ENCODE measurements around the gene STXBP2. TPM values are rescaled to one million over a fixed set of nuclear protein-coding genes. Genes with fewer than 3 reads are reported as not detected.

The STXBP2 gene
- total RNA-seq, 1 donor: 9.9 TPM

GRCh38 chr19:7645163-7645562, 8.3 kb downstream of the STXBP2 start:
- TF ChIP-seq CTCF (IDR thresholded peaks at IDR 0.05; ENCODE audit: insufficient read depth, low read depth, low read length): no peak
- DNase-seq (ENCODE audit: low read depth): no peak

GRCh38 chr19:7645656-7646425, 8.9 kb downstream of the STXBP2 start:
- no peak for DNase-seq (ENCODE audit: low read depth)
- no peak overlapping the region for H3K4me3 ChIP-seq (ENCODE audit: low read depth, low read length)
- TF ChIP-seq CTCF (IDR thresholded peaks at IDR 0.05; ENCODE audit: insufficient read depth, low read depth, low read length): no peak

More at GRCh38 chr19:7645163-7645562, 8.3 kb downstream of the STXBP2 start:
- no peak overlapping the region for H3K4me3 ChIP-seq (ENCODE audit: low read depth, low read length)

- no peak overlapping the region for H3K4me3 ChIP-seq (ENCODE audit: low read depth, low read length)
- TF ChIP-seq CTCF (IDR thresholded peaks at IDR 0.05; ENCODE audit: insufficient read depth, low read depth, low read length): no peak
- no peak for DNase-seq (ENCODE audit: low read depth)
These were observed 9.5 kb downstream of the STXBP2 start for GRCh38 chr19:7646426-7646700.

GRCh38 chr19:7647156-7647555, 10.2 kb downstream of the STXBP2 start:
- TF ChIP-seq CTCF (IDR thresholded peaks at IDR 0.05; ENCODE audit: insufficient read depth, low read depth, low read length): no peak
- DNase-seq (ENCODE audit: low read depth): no peak
- H3K4me3 ChIP-seq (ENCODE audit: low read depth, low read length): no peak overlapping the region

GRCh38 chr19:7648265-7649014, 11.5 kb downstream of the STXBP2 start:
- DNase-seq (ENCODE audit: low read depth): no peak
- TF ChIP-seq CTCF (IDR thresholded peaks at IDR 0.05; ENCODE audit: insufficient read depth, low read depth, low read length): no peak
- H3K4me3 ChIP-seq (ENCODE audit: low read depth, low read length): no peak overlapping the region

GRCh38 chr19:7650148-7650547, 13.2 kb downstream of the STXBP2 start:
- H3K4me3 ChIP-seq (ENCODE audit: low read depth, low read length): no peak overlapping the region
- DNase-seq (ENCODE audit: low read depth): no peak
- TF ChIP-seq CTCF (IDR thresholded peaks at IDR 0.05; ENCODE audit: insufficient read depth, low read depth, low read length): no peak

Data from fibroblast of villous mesenchyme (primary cell).